Neural crest cell (in vitro differentiated cells): ENCODE results near the gene KRT5. TPM values are rescaled to one million over a fixed set of nuclear protein-coding genes. Genes with fewer than 3 reads are reported as not detected.

Experiments used
- DNase-seq: peaks from one replicate; pipeline ENCODE4 v3.0.0; 2021; ENCODE audit warnings: low read depth, mixed read lengths, low spot score
- H3K27ac Mint-ChIP-seq: one replicate; pipeline ENCODE4 v1.8.0; 2021; ENCODE audit warnings: mild to moderate bottlenecking, mixed read lengths; ENCODE audit not compliant: unreplicated experiment
- H3K27me3 Mint-ChIP-seq: 2 replicates; pipeline ENCODE4 v1.8.0; 2021; ENCODE audit warnings: low read depth, mild to moderate bottlenecking, mixed read lengths
- H3K36me3 Mint-ChIP-seq: 2 replicates; pipeline ENCODE4 v1.8.0; 2021; ENCODE audit warnings: low read depth, mild to moderate bottlenecking, mixed read lengths
- H3K4me1 Mint-ChIP-seq: 2 replicates; pipeline ENCODE4 v1.8.0; 2021; ENCODE audit warnings: mixed read lengths
- H3K4me3 Mint-ChIP-seq: one replicate; pipeline ENCODE4 v1.8.0; 2021; ENCODE audit warnings: mild to moderate bottlenecking, mixed read lengths
- H3K9me3 Mint-ChIP-seq: 2 replicates; pipeline ENCODE4 v1.8.0; 2021; ENCODE audit warnings: mixed read lengths
- total RNA-seq: library from RNA; stranded (reverse); gene quantifications from 2 replicates; pipeline ENCODE4 v1.2.1, GENCODE V29; 2021
- TF ChIP-seq, protein P1 (sequence below): fragments of 200-600 bp; sonication (generic); conservative IDR thresholded peaks from 2 replicates; pipeline ENCODE4 v1.5.0; 2021; ENCODE audit warnings: antibody characterized with exemption, mild to moderate bottlenecking

KRT5 gene
- total RNA-seq, 1 donor from 2014 or later: not detected

DNA sequence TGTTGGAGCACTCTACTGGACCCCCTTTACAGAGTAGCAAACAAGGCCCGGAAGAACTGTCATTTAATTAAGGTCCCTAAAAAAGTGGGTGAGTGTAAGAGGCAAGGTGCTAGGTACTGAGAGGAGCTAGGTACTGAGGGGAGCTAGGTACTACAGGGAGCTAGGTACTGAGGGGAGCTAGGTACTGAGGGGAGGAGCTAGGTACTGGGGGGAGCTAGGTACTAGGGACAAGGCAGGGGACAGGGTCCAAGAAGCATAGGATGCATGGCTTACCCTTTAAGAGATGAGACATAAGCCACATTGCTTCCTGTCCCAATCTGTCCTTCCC, 4.9 kb downstream of the KRT5 start:
- no peak for DNase-seq
- Mint-ChIP-seq H3K27me3 (peaks cover 14% of the 10 kb centered on the region), H3K9me3 (peaks cover 5% of the 10 kb centered on the region), H3K4me1 (no peaks in the 10 kb centered on the region), H3K27ac (no peak overlapping the region), H3K36me3 (no peaks in the 10 kb centered on the region), H3K4me3 (no peak overlapping the region)
- TF ChIP-seq, protein P1, sequence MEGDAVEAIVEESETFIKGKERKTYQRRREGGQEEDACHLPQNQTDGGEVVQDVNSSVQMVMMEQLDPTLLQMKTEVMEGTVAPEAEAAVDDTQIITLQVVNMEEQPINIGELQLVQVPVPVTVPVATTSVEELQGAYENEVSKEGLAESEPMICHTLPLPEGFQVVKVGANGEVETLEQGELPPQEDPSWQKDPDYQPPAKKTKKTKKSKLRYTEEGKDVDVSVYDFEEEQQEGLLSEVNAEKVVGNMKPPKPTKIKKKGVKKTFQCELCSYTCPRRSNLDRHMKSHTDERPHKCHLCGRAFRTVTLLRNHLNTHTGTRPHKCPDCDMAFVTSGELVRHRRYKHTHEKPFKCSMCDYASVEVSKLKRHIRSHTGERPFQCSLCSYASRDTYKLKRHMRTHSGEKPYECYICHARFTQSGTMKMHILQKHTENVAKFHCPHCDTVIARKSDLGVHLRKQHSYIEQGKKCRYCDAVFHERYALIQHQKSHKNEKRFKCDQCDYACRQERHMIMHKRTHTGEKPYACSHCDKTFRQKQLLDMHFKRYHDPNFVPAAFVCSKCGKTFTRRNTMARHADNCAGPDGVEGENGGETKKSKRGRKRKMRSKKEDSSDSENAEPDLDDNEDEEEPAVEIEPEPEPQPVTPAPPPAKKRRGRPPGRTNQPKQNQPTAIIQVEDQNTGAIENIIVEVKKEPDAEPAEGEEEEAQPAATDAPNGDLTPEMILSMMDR: no peak

DNA sequence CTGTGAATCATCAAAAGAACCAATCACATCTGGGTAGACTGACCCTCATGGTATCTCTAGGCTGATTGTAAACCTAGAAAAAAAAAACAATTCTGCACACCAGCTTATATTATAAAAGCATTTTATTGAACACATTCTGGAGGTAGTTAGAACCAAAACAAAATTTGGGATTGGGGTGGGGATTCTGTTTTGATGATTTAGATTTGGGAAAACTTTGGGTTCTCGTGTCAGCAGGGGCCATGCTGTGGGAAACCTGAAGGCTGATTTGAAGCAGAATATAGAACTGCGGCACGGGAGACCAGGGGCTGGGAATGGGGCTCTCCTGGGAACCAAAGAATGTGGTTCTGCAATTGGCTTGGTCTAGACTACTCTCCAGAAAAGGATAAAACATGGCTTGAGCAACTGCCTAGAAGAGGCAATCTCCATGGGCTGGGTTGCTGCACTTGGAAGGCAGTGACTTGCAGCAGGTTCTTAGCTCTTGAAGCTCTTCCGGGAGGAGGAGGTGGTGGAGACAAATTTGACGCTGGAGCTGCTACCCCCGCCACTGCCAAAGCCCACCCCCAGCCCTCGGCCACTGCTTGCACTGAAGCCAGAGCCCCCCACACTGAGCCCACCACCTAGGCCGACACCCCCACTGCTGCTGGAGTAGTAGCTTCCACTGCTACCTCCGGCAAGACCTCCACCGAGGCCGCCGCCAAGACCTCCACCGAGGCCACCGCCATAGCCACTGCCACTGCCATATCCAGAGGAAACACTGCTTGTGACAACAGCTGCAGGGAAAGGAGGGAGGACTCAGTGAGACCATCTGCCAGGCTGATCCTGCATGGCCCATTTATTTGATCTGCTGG, 5.5 kb downstream of the KRT5 start:
- Mint-ChIP-seq H3K27ac (no peak overlapping the region), H3K9me3 (peaks cover 5% of the 10 kb centered on the region), H3K4me3 (no peak overlapping the region), H3K36me3 (no peaks in the 10 kb centered on the region), H3K4me1 (no peaks in the 10 kb centered on the region), H3K27me3 (peaks cover 14% of the 10 kb centered on the region)
- TF ChIP-seq, protein P1: no peak
- DNase-seq: no peak

DNA sequence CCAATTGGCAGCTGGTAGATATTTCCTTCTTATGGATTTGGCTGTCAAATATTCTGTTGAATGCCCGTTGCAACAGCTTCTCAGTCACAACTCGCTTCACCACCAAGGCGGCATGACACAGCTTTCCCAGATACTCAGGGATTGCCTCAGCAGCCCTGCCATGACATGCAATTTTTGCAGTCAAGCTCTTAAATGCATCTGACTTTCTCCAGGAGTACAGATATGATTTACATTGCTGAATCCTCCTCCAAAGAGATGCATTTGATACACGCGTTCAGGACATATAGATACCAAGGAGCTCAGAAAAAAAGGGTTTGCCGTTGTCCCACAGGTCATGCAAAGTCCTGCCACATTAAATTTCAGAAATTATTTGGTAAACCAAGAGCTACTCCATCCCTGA, 6.5 kb downstream of the KRT5 start:
- Mint-ChIP-seq H3K9me3 (peaks cover 5% of the 10 kb centered on the region), H3K27me3 (peaks cover 6% of the 10 kb centered on the region), H3K4me1 (no peaks in the 10 kb centered on the region), H3K27ac (no peak overlapping the region), H3K4me3 (no peak overlapping the region), H3K36me3 (no peaks in the 10 kb centered on the region)
- TF ChIP-seq, protein P1: no peak
- no peak for DNase-seq

DNA sequence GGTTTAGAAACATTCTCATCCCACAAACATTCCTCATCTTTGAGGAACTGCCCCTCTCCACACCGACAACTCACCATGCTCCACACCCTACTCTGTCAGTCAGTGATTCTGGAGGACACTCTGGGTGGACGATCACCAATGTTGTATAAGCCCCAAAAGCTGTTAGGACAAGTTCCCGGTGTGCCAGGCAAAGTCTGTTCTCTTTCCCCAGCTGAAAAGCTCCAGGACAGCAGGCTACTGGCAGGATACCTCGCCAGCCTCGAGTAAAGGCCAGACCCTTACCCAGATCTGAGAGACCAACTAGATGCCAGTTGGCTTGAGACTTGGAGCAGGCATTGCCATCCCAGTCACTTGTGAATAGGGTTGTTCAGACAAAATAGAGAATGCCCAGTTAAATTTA, 12.0 kb downstream of the KRT5 start:
- H3K4me1 Mint-ChIP-seq: no peaks in the 10 kb centered on the region
- H3K9me3 Mint-ChIP-seq: peaks cover 5% of the 10 kb centered on the region
- no peak overlapping the region for H3K4me3 Mint-ChIP-seq
- peak overlapping the region; percentile 9 for H3K27ac Mint-ChIP-seq
- H3K36me3 Mint-ChIP-seq: no peaks in the 10 kb centered on the region
- TF ChIP-seq, protein P1: no peak
- H3K27me3 Mint-ChIP-seq: peaks cover 17% of the 10 kb centered on the region
- no peak for DNase-seq

DNA sequence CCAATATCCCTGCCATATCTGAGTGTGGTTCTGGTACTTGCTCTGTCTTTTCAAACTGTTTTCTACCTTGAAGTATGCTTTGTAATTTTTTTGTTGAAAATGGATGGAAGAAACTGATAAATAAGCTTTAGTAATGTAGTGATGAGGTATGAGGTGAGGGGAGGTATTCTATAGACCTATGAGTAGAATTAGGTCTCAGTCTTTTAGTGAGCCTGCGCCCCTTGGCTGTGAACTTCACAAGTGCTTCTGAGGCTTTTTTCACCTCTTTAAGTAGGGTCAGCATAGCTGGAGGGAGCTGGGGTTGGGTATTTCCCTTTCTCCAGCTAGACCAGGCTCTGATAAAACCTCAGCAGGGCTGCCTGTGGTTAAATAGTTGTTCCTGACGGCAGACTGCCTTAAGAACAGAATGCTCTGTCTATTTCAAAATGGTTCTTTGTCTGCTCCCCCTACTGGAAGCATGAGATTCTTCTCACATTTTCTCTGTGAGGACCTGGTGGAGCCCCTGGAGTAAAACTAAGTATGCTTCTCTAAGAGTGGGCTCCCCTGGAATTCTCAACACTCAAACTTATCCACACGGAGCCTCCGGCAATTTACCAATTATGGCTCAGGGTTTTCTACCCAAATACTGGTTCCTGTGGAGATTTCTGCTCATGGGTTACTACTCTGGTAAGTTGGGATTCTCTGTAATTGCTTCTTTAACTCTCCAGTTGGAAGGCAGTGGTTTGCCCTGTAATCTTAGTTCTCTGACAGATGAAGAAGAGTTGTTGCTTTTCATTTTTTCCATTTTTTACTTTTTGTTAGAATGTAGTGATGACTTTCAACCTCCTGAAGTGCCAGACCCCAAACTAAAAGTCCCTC, 13.1 kb downstream of the KRT5 start:
- Mint-ChIP-seq H3K27ac (no peak overlapping the region), H3K4me3 (no peak overlapping the region), H3K36me3 (no peaks in the 10 kb centered on the region), H3K27me3 (peaks cover 18% of the 10 kb centered on the region), H3K4me1 (no peaks in the 10 kb centered on the region), H3K9me3 (peaks cover 5% of the 10 kb centered on the region)
- TF ChIP-seq, protein P1: peak; percentile 70
- DNase-seq: peak; percentile 3
